Neural progenitor cell (in vitro differentiated cells): ENCODE measurements around the gene RPP25. TPM values are rescaled to one million over a fixed set of nuclear protein-coding genes. Genes with fewer than 3 reads are reported as not detected.

Source experiments
- DNase-seq: peaks from one replicate; pipeline ENCODE4 v3.0.0-alpha.2; 2016; ENCODE audit warnings: low spot score
- H2AFZ ChIP-seq: fragments of 200-600 bp; sonication (generic); replicated peaks from 2 replicates; pipeline ENCODE4 v1.6.1; 2016; ENCODE audit warnings: antibody characterized with exemption
- H3F3A ChIP-seq: fragments of 200-600 bp; sonication (generic); 2 replicates; pipeline ENCODE4 v1.6.1; 2016; ENCODE audit warnings: antibody characterized with exemption, low read depth
- H3K27ac ChIP-seq: fragments of 200-600 bp; sonication (generic); 2 replicates; pipeline ENCODE4 v1.5.1; 2016; ENCODE audit warnings: mild to moderate bottlenecking
- H3K27me3 ChIP-seq: fragments of 200-600 bp; sonication (generic); 2 replicates; pipeline ENCODE4 v1.6.1; 2016; ENCODE audit warnings: mild to moderate bottlenecking, moderate library complexity
- H3K36me3 ChIP-seq: fragments of 200-600 bp; sonication (generic); 2 replicates; pipeline ENCODE4 v1.5.1; 2016
- H3K4me1 ChIP-seq: fragments of 200-600 bp; sonication (generic); 2 replicates; pipeline ENCODE4 v1.6.1; 2016; ENCODE audit warnings: mixed run types
- H3K4me2 ChIP-seq: fragments of 200-600 bp; sonication (generic); 2 replicates; pipeline ENCODE4 v1.6.1; 2016
- H3K4me3 ChIP-seq: fragments of 200-600 bp; sonication (generic); 2 replicates; pipeline ENCODE4 v1.5.1; 2016
- H3K79me2 ChIP-seq: fragments of 200-600 bp; sonication (generic); 2 replicates; pipeline ENCODE4 v1.6.1; 2016; ENCODE audit warnings: low read depth
- H3K9ac ChIP-seq: fragments of 200-600 bp; sonication (generic); 2 replicates; pipeline ENCODE4 v1.6.1; 2016
- H3K9me3 ChIP-seq: fragments of 200-600 bp; sonication (generic); 2 replicates; pipeline ENCODE4 v1.5.1; 2016; ENCODE audit warnings: low read depth
- H4K20me1 ChIP-seq: fragments of 200-600 bp; sonication (generic); 2 replicates; pipeline ENCODE4 v1.6.1; 2016; ENCODE audit warnings: low read depth
- H3K27ac Mint-ChIP-seq: 3 replicates; pipeline ENCODE4 v1.8.0; 2021; ENCODE audit warnings: mixed read lengths
- H3K27me3 Mint-ChIP-seq: 2 replicates; pipeline ENCODE4 v1.8.0; 2022; ENCODE audit warnings: low read depth, mild to moderate bottlenecking, inconsistent platforms, moderate library complexity, mixed read lengths; ENCODE audit not compliant: insufficient read depth
- H3K36me3 Mint-ChIP-seq: 3 replicates; pipeline ENCODE4 v1.8.0; 2021; ENCODE audit warnings: mixed read lengths
- H3K4me1 Mint-ChIP-seq: 3 replicates; pipeline ENCODE4 v1.8.0; 2021; ENCODE audit warnings: mixed read lengths
- H3K4me3 Mint-ChIP-seq: 3 replicates; pipeline ENCODE4 v1.8.0; 2021; ENCODE audit warnings: mild to moderate bottlenecking, moderate library complexity, mixed read lengths
- H3K9me3 Mint-ChIP-seq: 3 replicates; pipeline ENCODE4 v1.8.0; 2020; ENCODE audit warnings: mixed read lengths
- CTCF ChIP-seq: fragments of 200-600 bp; sonication (generic); IDR thresholded peaks from 2 replicates; pipeline ENCODE4 v1.5.1; 2017; ENCODE audit warnings: antibody characterized with exemption, mild to moderate bottlenecking
- EZH2 ChIP-seq: fragments of 200-600 bp; sonication (generic); IDR thresholded peaks from 2 replicates; pipeline ENCODE4 v1.6.1; 2017; ENCODE audit warnings: antibody characterized with exemption, mild to moderate bottlenecking, moderate library complexity
- EZH2phosphoT487 ChIP-seq: fragments of 200-600 bp; sonication (generic); IDR thresholded peaks from 2 replicates; pipeline ENCODE4 v1.6.1; 2017; ENCODE audit warnings: antibody characterized with exemption
- total RNA-seq: library from RNA; depleted of rRNA; stranded (reverse); fragments of >200 nt; gene quantifications from 2 replicates; pipeline ENCODE4 v1.2.3, GENCODE V29; 2015; ENCODE audit warnings: low replicate concordance

RPP25 gene
- total RNA-seq, 1 donor from 2014 or later = 2.5 TPM

- H3K36me3 Mint-ChIP-seq = no peaks in the 10 kb centered on the region
- peaks cover 5% of the 10 kb centered on the region for H4K20me1 ChIP-seq
- peaks cover 15% of the 10 kb centered on the region for H3K4me1 ChIP-seq
- H3K9me3 Mint-ChIP-seq = no peaks in the 10 kb centered on the region
- no peak overlapping the region for H3K9ac ChIP-seq
- H3F3A ChIP-seq = peaks cover 28% of the 10 kb centered on the region
- H3K9me3 ChIP-seq = no peaks in the 10 kb centered on the region
- H3K27me3 Mint-ChIP-seq = peaks cover 54% of the 10 kb centered on the region
- no peak overlapping the region for H3K27ac Mint-ChIP-seq
- no peak overlapping the region for H3K4me2 ChIP-seq
- no peak overlapping the region for H3K4me3 ChIP-seq
- no peak for TF ChIP-seq CTCF
- no peak for TF ChIP-seq EZH2
- no peak for TF ChIP-seq EZH2phosphoT487
- H2AFZ ChIP-seq = no peak overlapping the region
- H3K27ac ChIP-seq = no peak overlapping the region
- H3K36me3 ChIP-seq = no peaks in the 10 kb centered on the region
- no peak for DNase-seq
- H3K27me3 ChIP-seq = peaks cover 62% of the 10 kb centered on the region
- no peaks in the 10 kb centered on the region for H3K79me2 ChIP-seq
- peaks cover 9% of the 10 kb centered on the region for H3K4me1 Mint-ChIP-seq
- no peak overlapping the region for H3K4me3 Mint-ChIP-seq
Measured at GRCh38 chr15:74962219-74962618, 5.6 kb upstream of the RPP25 start.

- peaks cover 7% of the 10 kb centered on the region for H4K20me1 ChIP-seq
- peaks cover 68% of the 10 kb centered on the region for H3K27me3 ChIP-seq
- Mint-ChIP-seq H3K4me3 (no peak overlapping the region), H3K36me3 (no peaks in the 10 kb centered on the region), H3K27ac (no peak overlapping the region), H3K4me1 (peaks cover 9% of the 10 kb centered on the region), H3K9me3 (no peaks in the 10 kb centered on the region), H3K27me3 (peaks cover 54% of the 10 kb centered on the region)
- no peaks in the 10 kb centered on the region for H3K36me3 ChIP-seq
- H3K9ac ChIP-seq = no peak overlapping the region
- H2AFZ ChIP-seq = no peak overlapping the region
- peaks cover 34% of the 10 kb centered on the region for H3F3A ChIP-seq
- H3K4me1 ChIP-seq = peaks cover 15% of the 10 kb centered on the region
- no peak for TF ChIP-seq EZH2phosphoT487
- TF ChIP-seq EZH2 = no peak
- TF ChIP-seq CTCF = no peak
- no peak for DNase-seq
- H3K4me2 ChIP-seq = no peak overlapping the region
- H3K79me2 ChIP-seq = no peaks in the 10 kb centered on the region
- H3K9me3 ChIP-seq = no peaks in the 10 kb centered on the region
- H3K4me3 ChIP-seq = no peak overlapping the region
- H3K27ac ChIP-seq = no peak overlapping the region
Measured at GRCh38 chr15:74961616-74962015, 5.0 kb upstream of the RPP25 start.

GRCh38 chr15:74960995-74961588 is 4.5 kb upstream of the RPP25 start:
- no peaks in the 10 kb centered on the region for H3K79me2 ChIP-seq
- H3K4me1 Mint-ChIP-seq = peaks cover 9% of the 10 kb centered on the region
- H3K36me3 Mint-ChIP-seq = no peaks in the 10 kb centered on the region
- TF ChIP-seq CTCF (no peak), EZH2 (no peak), EZH2phosphoT487 (no peak)
- H3K27me3 ChIP-seq = peaks cover 73% of the 10 kb centered on the region
- no peaks in the 10 kb centered on the region for H3K36me3 ChIP-seq
- H3K9me3 Mint-ChIP-seq = no peaks in the 10 kb centered on the region
- no peak overlapping the region for H2AFZ ChIP-seq
- no peak overlapping the region for H3K4me3 Mint-ChIP-seq
- no peak overlapping the region for H3K4me3 ChIP-seq
- H3K9me3 ChIP-seq = no peaks in the 10 kb centered on the region
- H3K9ac ChIP-seq = no peak overlapping the region
- no peak overlapping the region for H3K27ac Mint-ChIP-seq
- peaks cover 15% of the 10 kb centered on the region for H3K4me1 ChIP-seq
- H3K27ac ChIP-seq = no peak overlapping the region
- DNase-seq = no peak
- no peak overlapping the region for H3K4me2 ChIP-seq
- peaks cover 7% of the 10 kb centered on the region for H4K20me1 ChIP-seq
- peaks cover 34% of the 10 kb centered on the region for H3F3A ChIP-seq
- H3K27me3 Mint-ChIP-seq = peaks cover 54% of the 10 kb centered on the region
